Mammary epithelial cell (primary cell): ENCODE measurements around the gene FCRL2.

Experiments used
- CTCF ChIP-seq, 2 donors: IDR thresholded peaks in 1 of 2; conservative IDR thresholded peaks in 1 of 2; 2 replicates each; pipeline ENCODE4 v1.5.1; 2011 to 2012; ENCODE audit warnings: inconsistent platforms in 2 of 2, low read length in 2 of 2, mild to moderate bottlenecking in 2 of 2, control low read depth in 1 of 2, low read depth in 1 of 2; ENCODE audit not compliant: insufficient read depth in 1 of 2; ENCODE audit errors: extremely low read depth in 1 of 2
- EZH2 ChIP-seq: IDR thresholded peaks from 2 replicates; pipeline ENCODE4 v1.6.1; 2012; ENCODE audit warnings: low read length, inconsistent platforms, borderline replicate concordance

- TF ChIP-seq CTCF (conservative IDR thresholded peaks at IDR 0.05 in 1 of 2, IDR thresholded peaks at IDR 0.05 in 1 of 2; ENCODE audit: extremely low read depth in 1 of 2, insufficient read depth in 1 of 2, low read depth in 1 of 2, low read length in 2 of 2) (no peak), EZH2 (no peak)
Measured at GRCh38 chr1:157702308-157702825, 74.6 kb downstream of the FCRL2 start.
